Measurements from ENCODE around the gene FGF1.

- TF ChIP-seq CTCF (IDR thresholded peaks at IDR 0.05) (no peak), POLR2AphosphoS5 (IDR thresholded peaks at IDR 0.05) (no peak), POLR2A (IDR thresholded peaks at IDR 0.05) (no peak)
Observed at GRCh38 chr5:142685418-142686209, at the start of gene FGF1.

All from breast epithelium (tissue), 3 donors.